ENCODE results near the gene RPL18A.
A peak's percentile ranks its signal among the peaks of the same experiment; 100 is the strongest.

RPL18A gene

GRCh38 chr19:17859533-17860330, at the start of gene RPL18A:
Gene RPL18A (plus strand): TSS chr19:17859910. CDS start chr19:17859957, 47 bp downstream.
- DNase-seq, result peak; percentile 100

- no peak for DNase-seq
These were observed 48.6 kb upstream of the RPL18A start for GRCh38 chr19:17811103-17811502.

DNA sequence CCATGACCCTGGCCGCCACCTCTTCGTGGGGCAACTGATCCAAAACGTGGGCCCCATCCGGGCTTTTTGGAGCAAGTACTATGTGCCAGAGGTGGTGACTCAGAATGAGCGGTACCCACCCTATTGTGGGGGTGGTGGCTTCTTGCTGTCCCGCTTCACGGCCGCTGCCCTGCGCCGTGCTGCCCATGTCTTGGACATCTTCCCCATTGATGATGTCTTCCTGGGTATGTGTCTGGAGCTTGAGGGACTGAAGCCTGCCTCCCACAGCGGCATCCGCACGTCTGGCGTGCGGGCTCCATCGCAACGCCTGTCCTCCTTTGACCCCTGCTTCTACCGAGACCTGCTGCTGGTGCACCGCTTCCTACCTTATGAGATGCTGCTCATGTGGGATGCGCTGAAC, 48.0 kb upstream of the RPL18A start:
- no peak for DNase-seq

DNA sequence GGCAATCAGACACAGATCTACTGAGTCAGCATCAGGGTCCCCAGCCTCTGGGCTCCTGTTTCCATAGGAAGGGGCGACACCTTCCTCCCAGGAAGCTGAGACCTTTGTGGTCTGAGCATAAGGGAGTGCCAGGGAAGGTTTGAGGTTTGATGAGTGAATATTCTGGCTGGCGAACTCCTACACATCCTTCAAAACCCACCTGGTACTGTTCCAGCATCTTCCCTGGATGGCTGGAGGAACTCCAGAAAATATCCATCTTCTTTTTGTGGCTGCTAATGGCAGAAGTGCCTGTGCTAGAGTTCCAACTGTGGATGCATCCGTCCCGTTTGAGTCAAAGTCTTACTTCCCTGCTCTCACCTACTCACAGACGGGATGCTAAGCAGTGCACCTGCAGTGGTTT, 47.6 kb upstream of the RPL18A start:
- DNase-seq, result no peak

GRCh38 chr19:17817668-17818363, 41.9 kb upstream of the RPL18A start:
- DNase-seq, result no peak

DNA sequence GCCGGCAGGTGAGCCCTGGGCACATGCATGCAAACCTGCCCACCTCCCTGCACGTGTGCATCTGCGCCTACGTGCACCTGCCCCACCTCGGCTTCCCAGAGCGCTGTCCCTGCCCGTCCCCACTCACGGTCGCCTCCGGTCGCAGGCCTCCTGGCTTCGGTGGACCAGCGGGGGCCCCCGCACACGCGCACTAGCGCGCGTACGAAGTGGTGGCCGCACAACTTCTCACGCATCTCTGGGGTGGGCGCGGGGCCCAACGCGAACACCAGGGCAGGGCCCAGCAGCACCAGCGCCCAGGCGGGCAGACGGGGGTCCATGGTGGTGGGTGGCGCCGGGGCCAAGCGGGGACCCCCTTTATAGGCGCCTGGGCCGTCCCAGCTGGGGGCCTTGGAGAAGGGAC, 38.5 kb upstream of the RPL18A start, which contains the start of gene INSL3:
Gene INSL3, minus strand, starts transcription at position 330 of the 400 bp plus-strand sequence. Its CDS starts 13 bp downstream, at position 317.
- DNase-seq, result no peak

DNA sequence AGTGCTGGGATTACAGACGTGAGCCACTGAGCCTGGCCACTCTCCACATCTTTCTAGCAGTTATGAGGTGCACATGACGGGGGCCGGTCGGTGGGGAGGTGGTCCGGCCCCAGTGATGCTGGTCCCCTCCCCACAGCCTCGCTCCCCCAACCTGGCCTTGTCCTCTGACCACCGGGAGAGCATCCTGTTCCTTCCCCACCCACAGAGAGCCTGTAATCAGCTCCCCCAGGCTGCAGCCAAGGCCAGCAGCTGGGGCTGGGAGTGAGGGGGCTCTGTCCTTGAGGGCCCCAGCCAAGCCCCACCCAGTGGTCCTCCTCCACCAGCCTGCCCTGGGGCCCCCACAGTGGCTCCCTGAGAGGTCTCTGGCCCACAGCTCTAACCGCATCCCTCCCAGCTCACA, 35.4 kb upstream of the RPL18A start:
- no peak for DNase-seq

- DNase-seq, result no peak
These were observed 33.1 kb upstream of the RPL18A start for GRCh38 chr19:17826508-17827056.

GRCh38 chr19:17829855-17830566, 29.7 kb upstream of the RPL18A start:
- peak; percentile 54 for DNase-seq

DNA sequence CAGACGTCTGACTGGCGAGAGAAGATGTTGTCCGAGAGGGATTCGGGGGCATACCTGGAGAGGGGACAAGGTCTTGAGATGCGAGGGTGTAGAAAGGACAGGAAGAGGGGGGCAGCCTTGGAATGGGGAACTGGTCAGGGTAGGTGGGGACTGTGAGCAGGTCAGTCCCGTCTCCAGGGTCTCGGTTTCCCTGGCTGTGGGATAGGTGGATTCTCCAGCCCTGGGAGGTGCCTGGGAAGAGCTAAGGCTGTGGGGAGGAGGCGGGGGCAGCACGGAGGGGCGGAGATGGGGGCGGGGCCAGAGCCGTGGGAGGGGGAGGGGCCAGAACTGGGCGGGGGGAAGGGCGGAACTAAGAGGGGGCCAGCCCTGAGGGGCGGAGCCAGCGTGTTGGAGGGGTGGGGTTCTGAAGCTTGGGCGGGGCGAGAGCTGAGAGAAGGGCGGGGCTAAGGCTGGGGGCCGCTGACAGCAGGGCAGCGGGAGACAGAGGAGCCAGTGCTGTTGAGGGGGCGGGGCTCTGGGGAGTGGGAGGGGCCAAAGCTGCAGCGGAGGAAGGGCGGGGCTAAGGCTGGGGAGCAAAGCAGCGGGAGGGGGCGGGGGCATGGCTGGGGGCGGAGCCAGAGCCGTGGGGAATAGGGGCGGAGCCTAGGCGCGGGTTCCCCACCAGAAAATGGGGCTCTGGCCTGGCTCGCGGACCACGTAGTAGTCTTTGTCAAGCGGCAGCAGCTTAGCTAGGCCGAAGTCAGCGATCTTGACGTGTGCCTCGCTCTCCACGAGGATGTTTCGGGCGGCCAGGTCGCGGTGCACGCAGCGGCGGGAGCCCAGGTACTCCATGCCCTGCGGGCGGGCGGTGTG, 28.9 kb upstream of the RPL18A start:
- DNase-seq, result peak; percentile 84

GRCh38 chr19:17831419-17831888, 28.3 kb upstream of the RPL18A start:
- no peak for DNase-seq

GRCh38 chr19:17832443-17833208, 27.1 kb upstream of the RPL18A start:
- no peak for DNase-seq

- DNase-seq, result no peak
These were observed 25.1 kb upstream of the RPL18A start for GRCh38 chr19:17834350-17835181.

DNA sequence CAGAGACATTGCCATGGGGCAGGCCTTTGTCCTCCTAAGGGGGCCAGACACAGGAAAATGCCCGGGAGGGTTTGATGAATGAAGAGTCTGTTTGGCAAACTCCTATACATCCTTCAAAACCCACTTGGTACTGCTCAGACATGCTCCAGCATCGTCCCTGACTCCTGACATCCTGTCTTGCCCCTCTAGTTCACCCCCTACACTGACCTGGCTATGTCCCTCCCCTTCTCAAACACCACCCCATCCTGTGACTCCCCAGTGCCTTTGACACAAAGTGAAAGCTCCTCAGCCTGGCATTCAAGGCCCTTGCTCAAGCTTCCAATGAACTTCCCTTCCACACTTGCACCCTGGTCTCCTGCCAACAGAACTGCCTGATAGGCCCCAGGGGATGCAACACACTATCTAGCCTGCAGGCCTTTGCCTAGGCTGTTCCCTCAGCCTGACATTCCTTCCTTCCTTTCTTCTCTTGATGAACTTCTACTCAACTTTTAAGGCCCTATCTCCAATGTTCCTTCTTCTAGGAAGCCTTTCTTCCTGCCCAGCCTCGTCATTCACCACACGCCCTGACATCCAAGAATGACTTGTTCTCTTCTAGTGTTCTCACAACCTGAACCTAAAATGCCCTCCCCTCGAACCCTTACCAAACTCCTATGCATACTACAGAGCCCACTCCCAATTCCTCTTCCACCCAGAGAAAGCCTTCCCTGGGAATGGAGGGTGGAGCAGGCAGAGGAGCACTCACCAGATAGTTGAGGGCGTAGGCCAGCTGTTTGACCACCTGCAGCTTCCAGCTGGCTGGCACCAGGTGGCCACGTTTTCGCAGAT, 24.3 kb upstream of the RPL18A start:
- DNase-seq, result no peak

DNA sequence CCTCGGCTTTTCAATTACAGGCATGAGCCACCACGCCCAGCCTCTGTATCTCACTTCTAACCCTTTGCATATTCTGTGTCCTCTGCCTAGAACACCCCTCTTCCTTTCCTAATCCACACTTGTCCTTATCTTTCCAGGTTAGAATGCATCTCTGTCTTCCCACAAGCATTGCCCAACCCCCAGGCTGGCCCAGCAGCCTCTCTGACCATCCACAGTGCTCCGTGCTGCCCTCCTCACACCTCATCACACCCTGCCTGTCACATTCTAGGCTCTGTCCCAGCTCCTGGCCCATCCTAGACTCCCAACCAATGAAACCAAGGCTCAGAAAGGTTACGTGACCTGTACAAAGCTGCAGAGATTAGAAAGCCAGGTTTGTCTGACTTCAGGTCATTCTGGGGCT, 23.2 kb upstream of the RPL18A start:
- DNase-seq, result no peak

DNA sequence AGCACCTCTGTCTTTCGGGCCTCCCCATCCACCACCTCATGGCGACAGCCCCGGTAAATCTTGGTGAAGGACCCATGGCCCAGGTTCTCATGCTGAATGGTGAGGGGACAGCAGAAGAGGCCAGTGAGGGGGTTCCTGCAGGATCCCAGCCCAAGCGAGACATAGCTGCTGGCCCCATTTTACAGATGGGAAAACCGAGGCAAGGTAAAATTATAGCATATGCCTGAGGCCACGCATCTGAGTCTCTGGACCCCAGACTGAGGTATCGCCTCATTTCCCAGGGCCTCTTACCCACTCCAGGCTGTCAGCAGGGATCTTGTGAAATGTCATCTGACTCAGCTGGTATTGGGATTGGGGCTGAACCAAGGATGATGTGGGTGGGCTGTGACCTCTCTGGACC, 21.7 kb upstream of the RPL18A start:
- DNase-seq, result no peak

DNA sequence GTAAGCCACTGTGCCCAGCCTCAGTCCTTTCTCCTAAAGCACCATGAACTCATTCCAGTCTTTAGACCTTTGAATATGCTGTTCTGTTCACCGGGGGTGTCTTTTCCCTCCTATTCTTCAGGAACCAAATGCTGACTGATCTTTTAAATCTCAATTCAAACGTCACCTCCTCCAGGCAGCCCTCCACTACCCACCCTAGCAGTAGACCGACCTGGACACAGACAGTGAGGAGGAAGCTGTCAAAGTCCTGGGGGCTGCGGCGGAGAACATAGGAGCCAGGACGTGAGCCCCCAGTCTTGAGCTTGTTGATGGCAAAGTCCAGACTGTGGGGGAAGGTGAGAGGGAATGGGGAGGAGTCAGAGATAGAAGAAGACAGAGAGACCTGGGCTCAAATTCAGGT, 19.7 kb upstream of the RPL18A start:
- DNase-seq, result no peak

DNA sequence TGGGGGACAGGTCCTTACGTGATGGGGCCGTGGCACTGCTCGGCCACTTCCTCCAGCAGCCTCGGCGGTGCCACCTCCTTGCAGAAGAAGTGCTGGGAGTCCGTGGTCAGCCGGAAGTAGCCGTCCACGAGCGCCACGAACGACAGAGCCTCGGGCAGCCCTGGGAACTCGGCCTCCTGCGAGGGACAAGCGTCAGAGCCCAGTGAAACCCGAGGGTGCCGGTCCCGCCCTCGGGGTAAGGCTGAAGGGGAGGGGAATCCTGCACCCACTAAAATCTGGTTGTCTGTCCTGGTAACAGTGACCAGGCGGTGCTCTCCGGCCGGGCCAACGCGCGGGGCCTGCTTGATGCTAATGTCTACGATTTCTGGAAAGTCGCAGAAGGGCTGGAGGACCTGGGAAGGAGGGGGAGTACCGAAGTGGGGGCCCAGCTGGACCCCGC, 18.3 kb upstream of the RPL18A start:
- DNase-seq, result no peak
